IMR-90 (cell line): ENCODE measurements around the gene STK10. TPM values are rescaled to one million over a fixed set of nuclear protein-coding genes. Genes with fewer than 3 reads are reported as not detected.

Experiments
- ATAC-seq: fragments of 200-7000 bp; cut with Tn5 transposase; 2 replicates; pipeline ENCODE4 v1.9.1; 2020; ENCODE audit warnings: low read depth, mild to moderate bottlenecking, moderate library complexity
- BruUV-seq: library from RNA; stranded (reverse); fragments of 400-500 nt; replicated peaks from 2 replicates; lab custom pipeline; 2021; lab: Mats Ljungman, UMichigan
- CTCF ChIA-PET: fragments of 300-600 bp; formaldehyde crosslinking; extraction: SDS; loops from one replicate; lab custom pipeline; 2021; ENCODE audit warnings: antibody characterized with exemption; lab: Yijun Ruan, JAX
- POLR2A ChIA-PET: fragments of 300-600 bp; sonication (Branson Sonifier 250); formaldehyde crosslinking; loops from one replicate; lab custom pipeline; 2022; ENCODE audit warnings: antibody characterized with exemption; ENCODE audit not compliant: unreplicated experiment; lab: Charles Lee
- DNase-seq: peaks from one replicate; pipeline ENCODE4 v3.0.0; 2013
- H2AFZ ChIP-seq: replicated peaks from 2 replicates; pipeline ENCODE3; 2013; ENCODE audit warnings: low read length, mild to moderate bottlenecking; ENCODE audit not compliant: poor library complexity
- H2AK5ac ChIP-seq: 2 replicates; pipeline ENCODE4 v1.6.1; 2013; ENCODE audit warnings: low read depth, low read length, inconsistent platforms
- H2AK9ac ChIP-seq: replicated peaks from 2 replicates; pipeline ENCODE3; 2013; ENCODE audit warnings: mild to moderate bottlenecking, low read depth, low read length, moderate library complexity; ENCODE audit not compliant: poor library complexity
- H2BK120ac ChIP-seq: 2 replicates; pipeline ENCODE4 v1.6.1; 2013; ENCODE audit warnings: low read depth, low read length, inconsistent platforms
- H2BK15ac ChIP-seq: 3 replicates; pipeline ENCODE4 v1.6.1; 2013; ENCODE audit warnings: low read depth, low read length, inconsistent platforms
- H2BK20ac ChIP-seq: 2 replicates; pipeline ENCODE4 v1.6.1; 2013; ENCODE audit warnings: low read depth, mild to moderate bottlenecking, inconsistent platforms, low read length, moderate library complexity
- H2BK5ac ChIP-seq: 2 replicates; pipeline ENCODE4 v1.6.1; 2013; ENCODE audit warnings: mild to moderate bottlenecking, low read depth, low read length, inconsistent platforms; ENCODE audit not compliant: poor library complexity, severe bottlenecking
- H3K14ac ChIP-seq: replicated peaks from 2 replicates; pipeline ENCODE4 v1.6.1; 2013; ENCODE audit warnings: low read depth, low read length, inconsistent platforms
- H3K18ac ChIP-seq: 2 replicates; pipeline ENCODE4 v1.6.1; 2013; ENCODE audit warnings: low read depth, low read length, control low read depth
- H3K23ac ChIP-seq: 2 replicates; pipeline ENCODE4 v1.6.1; 2013; ENCODE audit warnings: low read depth, low read length, inconsistent platforms
- H3K27ac ChIP-seq: 2 replicates; pipeline ENCODE4 v1.5.1; 2013; ENCODE audit warnings: mild to moderate bottlenecking, control low read depth, low read length; ENCODE audit not compliant: insufficient read depth
- H3K27me3 ChIP-seq: 2 replicates; pipeline ENCODE4 v1.6.1; 2013; ENCODE audit warnings: low read length; ENCODE audit not compliant: control insufficient read depth, insufficient read depth
- H3K36me3 ChIP-seq: 2 replicates; pipeline ENCODE4 v1.6.1; 2013; ENCODE audit warnings: low read length, mixed read lengths; ENCODE audit not compliant: control insufficient read depth, insufficient read depth
- H3K4ac ChIP-seq: 2 replicates; pipeline ENCODE4 v1.6.1; 2013; ENCODE audit warnings: low read depth, low read length, inconsistent platforms
- H3K4me1 ChIP-seq: 2 replicates; pipeline ENCODE4 v1.6.1; 2013; ENCODE audit warnings: low read length, mixed read lengths; ENCODE audit not compliant: control insufficient read depth, insufficient read depth
- H3K4me2 ChIP-seq: 2 replicates; pipeline ENCODE4 v1.6.1; 2013; ENCODE audit warnings: low read depth, mild to moderate bottlenecking, control low read depth, low read length, moderate library complexity
- H3K4me3 ChIP-seq: 2 replicates; pipeline ENCODE4 v1.5.1; 2013; ENCODE audit warnings: low read depth, mild to moderate bottlenecking, control low read depth, low read length, moderate library complexity; ENCODE audit not compliant: insufficient read depth
- H3K56ac ChIP-seq: 2 replicates; pipeline ENCODE4 v1.6.1; 2013; ENCODE audit warnings: low read length, inconsistent platforms; ENCODE audit not compliant: insufficient read depth; ENCODE audit errors: extremely low read depth
- H3K79me1 ChIP-seq, 2 experiments: 2 replicates each; pipeline ENCODE4 v1.6.1; 2013; ENCODE audit warnings: low read length in 2 of 2, inconsistent platforms in 1 of 2, low read depth in 1 of 2
- H3K9ac ChIP-seq: 2 replicates; pipeline ENCODE4 v1.6.1; 2013; ENCODE audit warnings: low read depth, low read length, control low read depth
- H3K9me1 ChIP-seq: 2 replicates; pipeline ENCODE4 v1.6.1; 2013; ENCODE audit warnings: low read length, inconsistent platforms; ENCODE audit not compliant: insufficient read depth
- H3K9me3 ChIP-seq: 2 replicates; pipeline ENCODE4 v1.6.1; 2013; ENCODE audit warnings: low read length; ENCODE audit not compliant: control insufficient read depth, insufficient read depth
- H4K20me1 ChIP-seq: 2 replicates; pipeline ENCODE4 v1.6.1; 2013; ENCODE audit warnings: low read length, inconsistent platforms; ENCODE audit not compliant: insufficient read depth
- H4K5ac ChIP-seq: 2 replicates; pipeline ENCODE4 v1.6.1; 2013; ENCODE audit warnings: mild to moderate bottlenecking, low read depth, low read length, control low read depth
- H4K8ac ChIP-seq, 2 experiments: 2 replicates each; pipeline ENCODE4 v1.6.1; 2013; ENCODE audit warnings: low read depth in 2 of 2, low read length in 2 of 2, control low read depth in 1 of 2, inconsistent platforms in 1 of 2
- H4K91ac ChIP-seq: 2 replicates; pipeline ENCODE4 v1.6.1; 2013; ENCODE audit warnings: low read depth, low read length, inconsistent platforms; ENCODE audit not compliant: insufficient read depth
- BHLHE40 ChIP-seq: fragments of 150-350 bp; IDR thresholded peaks from 2 replicates; pipeline ENCODE4 v1.6.1; 2016; ENCODE audit warnings: mild to moderate bottlenecking, low read depth, low read length
- CEBPB ChIP-seq: IDR thresholded peaks from 2 replicates; pipeline ENCODE4 v1.6.1; 2012; ENCODE audit warnings: low read depth, low read length, improper control_type of control experiment
- CTCF ChIP-seq: conservative IDR thresholded peaks from 2 replicates; pipeline ENCODE4 v1.5.1; 2012; ENCODE audit warnings: mild to moderate bottlenecking, low read depth, low read length, improper control_type of control experiment
- FOS ChIP-seq: fragments of 150-350 bp; IDR thresholded peaks from 2 replicates; pipeline ENCODE4 v1.6.1; 2016; ENCODE audit warnings: low read depth, low read length
- MAZ ChIP-seq: IDR thresholded peaks from 2 replicates; pipeline ENCODE4 v1.6.1; 2012; ENCODE audit warnings: low read depth, mild to moderate bottlenecking, low read length, improper control_type of control experiment, moderate library complexity, borderline replicate concordance
- MXI1 ChIP-seq: IDR thresholded peaks from 2 replicates; pipeline ENCODE4 v1.6.1; 2012; ENCODE audit warnings: low read depth, mild to moderate bottlenecking, low read length, moderate library complexity, borderline replicate concordance
- NFE2L2 ChIP-seq: fragments of 150-350 bp; IDR thresholded peaks from 2 replicates; pipeline ENCODE4 v1.6.1; 2016; ENCODE audit warnings: low read depth, mild to moderate bottlenecking, low read length
- RAD21 ChIP-seq: IDR thresholded peaks from 2 replicates; pipeline ENCODE4 v1.6.1; 2012; ENCODE audit warnings: low read length, improper control_type of control experiment
- RCOR1 ChIP-seq: IDR thresholded peaks from 2 replicates; pipeline ENCODE4 v1.6.1; 2012; ENCODE audit warnings: mild to moderate bottlenecking, low read length, improper control_type of control experiment; ENCODE audit not compliant: insufficient replicate concordance
- SMC3 ChIP-seq: fragments of 150-350 bp; IDR thresholded peaks from 2 replicates; pipeline ENCODE4 v1.6.1; 2016; ENCODE audit warnings: low read depth, mild to moderate bottlenecking, antibody characterized with exemption, low read length, moderate library complexity
- whole genome bisulfite sequencing, 2 experiments: methylation state at CpG; one replicate each; pipeline versions ENCODE4 v1.1.5 to v1.1.7; 2013; ENCODE audit warnings: missing lambda C conversion rate in 2 of 2; ENCODE audit not compliant: insufficient read length in 1 of 2; ENCODE audit errors: extremely low coverage in 2 of 2; 5-methylcytosine and 5-hydroxymethylcytosine counted together
- dilution Hi-C: fragments of 300-500 bp; cut with HindIII; formaldehyde crosslinking; loops from one replicate; pipeline ENCODE4 v1.14.3; 2018; ENCODE audit warnings: low sequenced_read_pairs; ENCODE audit not compliant: unreplicated experiment
- in situ Hi-C: fragments of 300-500 bp; cut with MboI; formaldehyde crosslinking; loops from 3 replicates; pipeline ENCODE4 v1.14.3; 2019; ENCODE audit warnings: low sequenced_read_pairs, inconsistent platforms, mixed read lengths
- intact Hi-C: fragments of 100-400 bp; cut with micrococcal nuclease; formaldehyde crosslinking; loops from 2 replicates; pipeline ENCODE4 v1.10.0; 2022
- polyA plus RNA-seq, 3 experiments: library from polyadenylated mRNA; depleted of rRNA; stranded (reverse); fragments of >200 nt; gene quantifications; 2 replicates each; pipeline ENCODE4 v1.2.3, GENCODE V29; 2012; ENCODE audit warnings: low replicate concordance in 1 of 3
- total RNA-seq: library from RNA; depleted of rRNA; stranded (reverse); fragments of >200 nt; gene quantifications from 2 replicates; pipeline ENCODE4 v1.2.3, GENCODE V29; 2012

The STK10 gene
- total and polyA plus RNA-seq, 2 of the 4 experiments (the other 2 are of a cell fraction), result 15.4 to 18.5 TPM

DNA sequence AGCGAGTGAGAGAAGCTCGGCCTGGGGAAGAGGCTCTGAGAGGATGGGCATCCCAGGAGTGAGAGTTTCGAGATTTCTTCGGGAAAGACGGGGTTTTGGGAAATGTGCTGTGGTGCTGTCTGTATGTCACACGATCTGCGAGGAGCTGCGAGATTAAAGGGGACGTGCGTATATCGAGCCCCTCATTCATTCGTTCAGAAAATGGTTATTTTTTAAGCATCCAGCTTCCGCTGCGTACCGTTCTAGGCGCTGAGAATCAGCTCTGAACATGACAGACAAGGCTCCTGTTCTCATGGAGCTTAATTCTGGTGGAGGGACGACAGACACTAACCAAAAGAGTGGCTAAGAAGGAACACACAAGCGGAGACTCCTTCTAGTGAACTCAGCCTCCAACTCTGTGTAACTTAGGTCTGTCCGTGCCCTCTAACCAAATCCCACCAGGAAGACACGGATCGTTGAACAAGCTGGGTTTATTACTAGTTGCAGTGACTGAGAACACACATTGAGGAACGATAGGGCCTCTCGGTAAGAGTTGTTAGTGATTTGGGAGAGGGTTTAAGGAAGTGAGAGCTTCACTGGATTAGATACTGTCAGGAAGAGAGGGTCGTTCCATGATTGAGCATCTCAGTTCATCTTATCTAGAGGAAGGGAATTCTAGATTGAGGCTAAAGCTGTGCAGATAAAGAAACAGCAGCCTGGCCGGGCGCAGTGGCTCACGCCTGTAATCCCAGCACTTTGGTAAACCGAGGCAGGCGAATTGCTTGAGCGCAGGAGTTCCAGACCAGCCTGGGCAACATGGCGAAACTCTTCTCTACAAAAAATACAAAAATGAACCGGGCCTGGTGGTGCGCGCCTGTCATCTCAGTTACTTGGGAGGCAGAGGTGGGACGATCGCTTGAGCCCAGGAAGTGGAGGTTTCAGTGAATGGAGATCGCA is 180.6 kb downstream of the STK10 start:
- in situ Hi-C loops (no loop called here), intact Hi-C loops (loop anchor here (2.0 to 5.0 kb wide), 2 partner anchors 95 to 180 kb away; partner anchors contain the start of gene STK10), dilution Hi-C loops (no loop called here)
- H3K23ac ChIP-seq, result peak overlapping the region; percentile 96
- peak overlapping the region; percentile 96 for H3K14ac ChIP-seq
- no peak overlapping the region for H2BK20ac ChIP-seq
- no peaks in the 10 kb centered on the region for H3K36me3 ChIP-seq
- peak overlapping the region; percentile 30 for H4K91ac ChIP-seq
- POLR2A ChIA-PET, result interaction anchor here (1.5 to 1.8 kb wide), 2 partner anchors 11 to 96 kb away, joined by 8 to 13 read pairs; no protein-coding TSS in a partner anchor
- 0 out of 2 replicates have a peak, but pooled peaks cover 4% of the 10 kb centered on the region for H3K4me1 ChIP-seq
- peaks cover 7 to 50% of the 10 kb centered on the region in 2 experiments for H3K79me1 ChIP-seq
- H3K18ac ChIP-seq, result peak overlapping the region; percentile 20; the same call in 1 of the 2 replicates
- H3K56ac ChIP-seq, result peak overlapping the region; percentile 65
- H3K4me2 ChIP-seq, result peak overlapping the region; percentile 94
- H4K5ac ChIP-seq, result peak overlapping the region; percentile 82
- peak overlapping the region; percentile 100 for H2AFZ ChIP-seq
- ATAC-seq (peak; percentile 7), DNase-seq (peak; percentile 39)
- 0 out of 2 replicates have a peak, but pooled peaks cover 6% of the 10 kb centered on the region for H3K9me1 ChIP-seq
- peak overlapping the region; percentile 92 to 95 for H4K8ac ChIP-seq
- H2BK5ac ChIP-seq, result peak overlapping the region; percentile 77
- no peaks in the 10 kb centered on the region for H3K27me3 ChIP-seq
- peak overlapping the region; percentile 77 for H3K4me3 ChIP-seq
- H2AK9ac ChIP-seq, result peak overlapping the region; percentile 100
- BruUV-seq, result no TSS peak
- TF ChIP-seq MXI1 (no peak), RAD21 (no peak), CEBPB (no peak), MAZ (no peak), NFE2L2 (no peak), BHLHE40 (no peak), SMC3 (no peak), CTCF (no peak), FOS (no peak), RCOR1 (no peak)
- peak overlapping the region; percentile 88 for H3K9ac ChIP-seq
- H3K4ac ChIP-seq, result peak overlapping the region; percentile 95
- H4K20me1 ChIP-seq, result peaks cover 36% of the 10 kb centered on the region
- H3K9me3 ChIP-seq, result no peaks in the 10 kb centered on the region
- CTCF ChIA-PET, result interaction anchor here (1.1 to 3.4 kb wide), 4 partner anchors 13 to 181 kb away, joined by 3 to 18 read pairs (median 4); partner anchors contain the start of gene STK10
- H3K27ac ChIP-seq, result peak overlapping the region; percentile 78
- peak overlapping the region; percentile 38 for H2AK5ac ChIP-seq
- WGBS, 2 experiments, result 0% methylated on average over 19 of the region's 37 CpGs; no CpG with 5 or more reads in 1 of the 2 experiments
- peak overlapping the region; percentile 58; the same call in 1 of the 2 replicates for H2BK120ac ChIP-seq
- peak overlapping the region; percentile 29; the same call in 1 of the 3 replicates for H2BK15ac ChIP-seq
